Gastrocnemius medialis (tissue), 4 donors: ENCODE results near the gene CIT. TPM values are rescaled to one million over a fixed set of nuclear protein-coding genes. Genes with fewer than 3 reads are reported as not detected.

Experiments
- ATAC-seq, 2 donors: fragments of 150-250 bp; one replicate each; pipeline ENCODE4 v1.9.1; 2016
- DNase-seq, 2 donors: peaks; one replicate each; pipeline ENCODE4 v3.0.0-alpha.2; 2019
- H3K27ac ChIP-seq, 4 donors: fragments of 200-600 bp; sonication (generic); 1 replicate in 1 of 4; 2 replicates in 3 of 4; pipeline ENCODE4 v1.5.1; 2016 to 2018; ENCODE audit warnings: mild to moderate bottlenecking in 2 of 4, moderate library complexity in 1 of 4
- H3K27me3 ChIP-seq, 3 donors: fragments of 200-600 bp; sonication (generic) in 2 of 3; 1 replicate in 1 of 3; 2 replicates in 2 of 3; pipeline versions ENCODE4 v1.5.1 to v1.6.0; 2016 to 2019; ENCODE audit warnings: mild to moderate bottlenecking in 1 of 3, moderate library complexity in 1 of 3
- H3K36me3 ChIP-seq, 2 donors: fragments of 200-600 bp; sonication (generic) in 1 of 2; one replicate each; pipeline ENCODE4 v1.5.1; 2017 to 2018
- H3K4me1 ChIP-seq, 2 donors: fragments of 200-600 bp; sonication (generic) in 1 of 2; one replicate each; pipeline ENCODE4 v1.5.1; 2016 to 2017; ENCODE audit warnings: mild to moderate bottlenecking in 2 of 2
- H3K4me3 ChIP-seq, 4 donors: fragments of 200-600 bp; sonication (generic) in 3 of 4; 1 replicate in 1 of 4; 2 replicates in 3 of 4; pipeline ENCODE4 v1.5.1; 2016 to 2019; ENCODE audit warnings: mild to moderate bottlenecking in 2 of 4
- H3K9me3 ChIP-seq, 3 donors: fragments of 200-600 bp; sonication (generic) in 2 of 3; 1 replicate in 1 of 3; 2 replicates in 2 of 3; pipeline ENCODE4 v1.5.1; 2016 to 2019
- CTCF ChIP-seq, 5 experiments: fragments of 450-650 bp in 3 of 5; fragments of 200-600 bp in 2 of 5; sonication (generic) in 2 of 5; IDR thresholded peaks in 4 of 5; conservative IDR thresholded peaks in 1 of 5; 1 replicate in 4 of 5; 2 replicates in 1 of 5; pipeline ENCODE4 v1.5.1; 2016 to 2019; ENCODE audit warnings: antibody characterized with exemption in 5 of 5, mild to moderate bottlenecking in 3 of 5, moderate library complexity in 3 of 5
- POLR2A ChIP-seq, 2 donors: fragments of 450-650 bp; IDR thresholded peaks; one replicate each; pipeline ENCODE4 v1.6.1; 2017; ENCODE audit warnings: antibody characterized with exemption in 2 of 2, mild to moderate bottlenecking in 2 of 2, moderate library complexity in 2 of 2
- in situ Hi-C, 4 donors: fragments of 200-750 bp; cut with MboI; loops; one replicate each; pipeline versions ENCODE4 v1.15.0 to v1.8.0; 2017; ENCODE audit warnings: low sequenced_read_pairs in 4 of 4
- intact Hi-C: fragments of 100-400 bp; cut with DNase I; formaldehyde crosslinking; loops from one replicate; pipeline ENCODE4 v1.15.1; 2023; ENCODE audit warnings: low total_unique reads
- total RNA-seq, 4 donors: library from RNA; depleted of rRNA; stranded (reverse); fragments of >200 nt; gene quantifications; one replicate each; pipeline versions ENCODE4 v1.1.0 to v1.2.3, GENCODE V29; 2016

The CIT gene
- total RNA-seq, 4 donors from 2014 or later = 0.05 to 4.0 (median 1.5) TPM

- DNase-seq = no peak
- no peak overlapping the region for H3K4me3 ChIP-seq
- no peaks in the 10 kb centered on the region for H3K9me3 ChIP-seq
- no peaks in the 10 kb centered on the region for H3K36me3 ChIP-seq
- no peaks in the 10 kb centered on the region for H3K4me1 ChIP-seq
- no peaks in the 10 kb centered on the region for H3K27me3 ChIP-seq
- ATAC-seq = no peak
- intact Hi-C loops = no loop called here
- TF ChIP-seq CTCF (IDR thresholded peaks at IDR 0.05 in 4 of 5, conservative IDR thresholded peaks at IDR 0.05 in 1 of 5) = no peak
- no peak for TF ChIP-seq POLR2A (IDR thresholded peaks at IDR 0.05)
- H3K27ac ChIP-seq = no peak overlapping the region
- in situ Hi-C loops = no loop called here
Measured at GRCh38 chr12:119758234-119758633, 118.9 kb downstream of the CIT start.

GRCh38 chr12:119751961-119752360 lies 125.2 kb downstream of the CIT start:
- Histone ChIP-seq H3K4me3 (no peak overlapping the region), H3K27me3 (no peaks in the 10 kb centered on the region), H3K4me1 (no peaks in the 10 kb centered on the region), H3K9me3 (no peaks in the 10 kb centered on the region), H3K36me3 (no peaks in the 10 kb centered on the region), H3K27ac (no peak overlapping the region)
- in situ Hi-C loops = no loop called here
- DNase-seq = no peak
- TF ChIP-seq CTCF (IDR thresholded peaks at IDR 0.05 in 4 of 5, conservative IDR thresholded peaks at IDR 0.05 in 1 of 5) = no peak
- no peak for TF ChIP-seq POLR2A (IDR thresholded peaks at IDR 0.05)
- intact Hi-C loops = no loop called here
- no peak for ATAC-seq

GRCh38 chr12:119749666-119750065 lies 127.5 kb downstream of the CIT start:
- ATAC-seq (no peak), DNase-seq (no peak)
- no peak overlapping the region for H3K27ac ChIP-seq
- H3K36me3 ChIP-seq = no peaks in the 10 kb centered on the region
- intact Hi-C loops = no loop called here
- H3K4me1 ChIP-seq = no peaks in the 10 kb centered on the region
- H3K27me3 ChIP-seq = no peaks in the 10 kb centered on the region
- in situ Hi-C loops = no loop called here
- TF ChIP-seq CTCF (IDR thresholded peaks at IDR 0.05 in 4 of 5, conservative IDR thresholded peaks at IDR 0.05 in 1 of 5) = no peak
- TF ChIP-seq POLR2A (IDR thresholded peaks at IDR 0.05) = no peak
- no peaks in the 10 kb centered on the region for H3K9me3 ChIP-seq
- no peak overlapping the region for H3K4me3 ChIP-seq

GRCh38 chr12:119748497-119748896 lies 128.6 kb downstream of the CIT start:
- intact Hi-C loops = no loop called here
- Histone ChIP-seq H3K36me3 (no peaks in the 10 kb centered on the region), H3K4me3 (no peak overlapping the region), H3K4me1 (no peaks in the 10 kb centered on the region), H3K27me3 (no peaks in the 10 kb centered on the region), H3K27ac (no peak overlapping the region), H3K9me3 (no peaks in the 10 kb centered on the region)
- in situ Hi-C loops = no loop called here
- no peak for ATAC-seq
- TF ChIP-seq POLR2A (IDR thresholded peaks at IDR 0.05) = no peak
- no peak for DNase-seq

GRCh38 chr12:119746169-119746568 lies 131.0 kb downstream of the CIT start:
- no peak for DNase-seq
- ATAC-seq = no peak

More at GRCh38 chr12:119746169-119746568, 131.0 kb downstream of the CIT start:
- Histone ChIP-seq H3K27ac (no peak overlapping the region), H3K27me3 (no peaks in the 10 kb centered on the region), H3K36me3 (no peaks in the 10 kb centered on the region), H3K9me3 (no peaks in the 10 kb centered on the region), H3K4me3 (no peak overlapping the region), H3K4me1 (no peaks in the 10 kb centered on the region)
- TF ChIP-seq POLR2A (IDR thresholded peaks at IDR 0.05) (no peak), CTCF (IDR thresholded peaks at IDR 0.05 in 4 of 5, conservative IDR thresholded peaks at IDR 0.05 in 1 of 5) (no peak)
- intact Hi-C loops (no loop called here), in situ Hi-C loops (no loop called here)
